Activated naive CD4-positive, alpha-beta T cell treated with anti-CD3 and anti-CD28 coated beads, Interleukin-2, amount 50 U/mL, for 72 hours (primary cell): Measurements from ENCODE around the gene CERS4. TPM values are rescaled to one million over a fixed set of nuclear protein-coding genes. Genes with fewer than 3 reads are reported as not detected.
"Not testable (repeated sequence)": the region's sequence is repeated elsewhere in the genome, so short reads cannot be mapped to it uniquely, and the experiment has no call there.

ENCODE experiments used
- ATAC-seq, 2 donors: fragments of 150-1000 bp; cut with Tn5 transposase; 2 replicates each; pipeline ENCODE4 v1.10.0; 2021; ENCODE audit warnings: mild to moderate bottlenecking in 2 of 2, moderate library complexity in 2 of 2
- DNase-seq, 2 donors: peaks; one replicate each; pipeline ENCODE4 v3.0.0; 2021 to 2022; ENCODE audit warnings: low spot score in 2 of 2
- H3K27ac Mint-ChIP-seq, 2 donors: one replicate each; pipeline ENCODE4 v1.8.0; 2022; ENCODE audit warnings: mild to moderate bottlenecking in 2 of 2, mixed read lengths in 2 of 2
- H3K36me3 Mint-ChIP-seq, 2 donors: one replicate each; pipeline ENCODE4 v1.8.0; 2022; ENCODE audit warnings: mixed read lengths in 2 of 2
- H3K9me3 Mint-ChIP-seq, 2 donors: one replicate each; pipeline ENCODE4 v1.8.0; 2022; ENCODE audit warnings: mixed read lengths in 2 of 2
- total RNA-seq, 2 donors: library from RNA; stranded (reverse); gene quantifications; one replicate each; pipeline ENCODE4 v1.2.3, GENCODE V29; 2022

CERS4 gene, protein sequence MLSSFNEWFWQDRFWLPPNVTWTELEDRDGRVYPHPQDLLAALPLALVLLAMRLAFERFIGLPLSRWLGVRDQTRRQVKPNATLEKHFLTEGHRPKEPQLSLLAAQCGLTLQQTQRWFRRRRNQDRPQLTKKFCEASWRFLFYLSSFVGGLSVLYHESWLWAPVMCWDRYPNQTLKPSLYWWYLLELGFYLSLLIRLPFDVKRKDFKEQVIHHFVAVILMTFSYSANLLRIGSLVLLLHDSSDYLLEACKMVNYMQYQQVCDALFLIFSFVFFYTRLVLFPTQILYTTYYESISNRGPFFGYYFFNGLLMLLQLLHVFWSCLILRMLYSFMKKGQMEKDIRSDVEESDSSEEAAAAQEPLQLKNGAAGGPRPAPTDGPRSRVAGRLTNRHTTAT
- 10 to 100 TPM; 18.4 to 22.4 TPM for total RNA-seq

GRCh38 chr19:8208922-8209461, at the start of gene CERS4:
Gene CERS4, plus strand, starts transcription at chr19:8209370. Its CDS starts 41,707 bp downstream, at chr19:8251077.
- ATAC-seq = peak; percentile 72 to 89
- Mint-ChIP-seq H3K27ac (peak within 1 kb of the TSS; percentile 95 to 96), H3K36me3 (peaks cover 8 to 10% of the 10 kb centered on the region in 2 donors), H3K9me3 (no peaks in the 10 kb centered on the region)
- peak in 1 of 2 donors; percentile 69 for DNase-seq

DNA sequence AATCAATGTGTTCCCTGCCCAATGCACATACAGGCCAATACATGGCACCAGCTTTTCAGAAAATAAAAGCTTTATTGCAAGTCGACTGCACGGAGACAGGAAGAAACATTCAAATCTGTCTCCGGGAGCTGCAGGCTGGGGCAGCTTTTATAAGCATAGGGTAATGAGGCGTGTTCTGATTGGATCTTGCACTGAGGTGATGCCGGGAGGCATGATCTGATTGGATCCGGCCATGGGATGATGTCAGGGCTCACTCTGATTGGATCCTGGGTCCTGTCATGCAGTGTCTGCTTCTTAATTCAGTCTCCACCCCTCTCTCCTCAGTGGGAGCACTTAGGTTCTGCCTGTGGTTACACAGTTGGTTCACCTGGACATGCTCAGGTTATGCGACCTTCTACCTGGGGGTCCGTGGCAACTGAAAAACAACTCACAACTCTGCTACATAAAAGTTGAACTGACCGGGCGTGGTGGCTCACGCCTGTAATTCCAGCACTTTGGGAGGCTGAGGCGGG, 48.0 kb upstream of the CERS4 start:
- H3K36me3 Mint-ChIP-seq = no peaks in the 10 kb centered on the region
- no peaks in the 10 kb centered on the region for H3K9me3 Mint-ChIP-seq
- peak; percentile 80 to 83 for ATAC-seq
- H3K27ac Mint-ChIP-seq = peak overlapping the region in 1 of 2 donors; percentile 57
- DNase-seq = no peak

DNA sequence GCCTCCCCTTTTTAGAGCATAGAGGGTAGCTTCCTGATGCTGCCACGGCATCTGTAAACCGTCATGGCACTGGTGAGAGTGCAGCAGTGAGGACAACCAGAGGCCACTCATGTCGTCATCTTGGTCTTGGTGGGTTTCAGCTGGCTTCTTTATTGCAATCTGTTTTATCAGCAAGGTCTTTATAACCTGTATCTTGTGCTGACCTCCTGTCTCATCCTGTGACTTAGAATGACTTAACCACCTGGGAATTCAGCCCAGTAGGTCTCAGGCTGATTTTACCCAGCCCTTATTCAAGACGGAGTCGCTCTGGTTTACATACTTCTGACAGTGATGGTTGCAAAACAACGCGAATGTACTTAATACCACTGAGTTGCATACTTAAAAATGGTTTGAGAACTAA, 45.4 kb upstream of the CERS4 start:
- DNase-seq (no peak), ATAC-seq (no peak)
- Mint-ChIP-seq H3K27ac (peak overlapping the region in 1 of 2 donors; percentile 30), H3K36me3 (no peaks in the 10 kb centered on the region), H3K9me3 (no peaks in the 10 kb centered on the region)

GRCh38 chr19:8167985-8168384, 41.2 kb upstream of the CERS4 start:
- H3K27ac Mint-ChIP-seq = no peak overlapping the region
- H3K36me3 Mint-ChIP-seq = no peaks in the 10 kb centered on the region
- ATAC-seq = no peak
- no peak for DNase-seq
- no peaks in the 10 kb centered on the region for H3K9me3 Mint-ChIP-seq

DNA sequence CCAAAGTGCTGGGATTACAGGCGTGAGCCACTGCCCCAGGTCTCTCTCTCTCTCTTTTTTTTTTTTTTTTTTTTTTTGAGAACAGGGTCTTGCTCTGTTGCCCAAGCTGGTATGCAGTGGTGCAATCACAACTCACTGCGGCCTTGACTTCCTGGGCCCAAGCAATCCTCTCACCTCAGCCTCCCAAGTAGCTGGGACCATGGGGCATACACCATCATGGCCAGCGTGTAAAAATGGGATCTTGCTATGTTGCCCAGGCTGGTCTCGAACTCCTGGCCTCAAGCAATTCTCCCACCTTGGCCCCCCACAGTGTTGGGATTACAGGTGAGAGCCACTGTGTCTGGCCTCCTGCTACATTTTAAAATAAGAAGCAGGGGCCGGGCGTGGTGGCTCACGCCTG, 40.6 kb upstream of the CERS4 start:
- no peak overlapping the region for H3K27ac Mint-ChIP-seq

DNA sequence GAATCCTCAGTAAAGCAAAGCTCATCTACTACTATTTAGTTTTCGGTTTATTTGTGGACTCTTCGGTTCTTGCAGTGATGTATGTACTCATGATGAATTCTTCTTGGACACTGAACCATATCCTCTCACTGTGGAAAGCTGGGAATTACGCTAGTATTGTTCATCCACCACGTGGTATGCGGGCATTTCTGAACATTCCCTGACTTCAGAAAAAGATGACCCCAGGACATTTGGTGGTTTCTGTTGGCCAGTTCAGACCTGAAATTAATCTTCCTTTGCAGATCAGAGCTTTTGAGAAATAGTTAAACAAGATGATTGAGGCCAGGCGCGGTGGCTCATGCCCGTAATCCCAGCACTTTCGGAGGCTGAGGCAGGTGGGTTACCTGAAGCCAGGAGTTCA, 34.5 kb upstream of the CERS4 start:
- Mint-ChIP-seq H3K9me3 (no peaks in the 10 kb centered on the region), H3K36me3 (no peaks in the 10 kb centered on the region), H3K27ac (no peak overlapping the region)
- ATAC-seq = no peak
- DNase-seq = no peak

More for the DNA sequence above, 40.6 kb upstream of the CERS4 start:
- Mint-ChIP-seq H3K9me3 (no peaks in the 10 kb centered on the region), H3K36me3 (no peaks in the 10 kb centered on the region)
- ATAC-seq (no peak), DNase-seq (no peak)

DNA sequence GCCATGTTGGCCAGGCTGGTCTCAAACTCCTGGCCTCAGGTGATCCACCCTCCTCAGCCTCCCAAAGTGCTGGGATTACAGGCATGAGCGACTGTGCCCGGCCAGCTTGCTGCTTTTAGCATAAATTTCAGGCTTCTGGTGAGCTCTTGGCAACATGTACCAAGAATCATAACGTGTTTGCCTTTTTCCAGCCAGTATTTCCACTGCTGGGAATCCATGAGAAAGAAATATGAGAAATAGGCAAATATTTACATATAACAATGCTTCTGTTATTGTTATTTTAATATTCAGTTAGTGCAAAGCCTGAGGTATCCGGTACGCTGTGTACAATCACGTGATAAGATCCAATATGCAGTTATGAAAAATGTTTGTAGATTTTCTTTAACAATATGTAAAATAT, 29.2 kb upstream of the CERS4 start:
- Mint-ChIP-seq H3K27ac (no peak overlapping the region), H3K36me3 (no peaks in the 10 kb centered on the region), H3K9me3 (no peaks in the 10 kb centered on the region)
- ATAC-seq = no peak
- no peak for DNase-seq

- DNase-seq (no peak), ATAC-seq (no peak)
- no peaks in the 10 kb centered on the region for H3K36me3 Mint-ChIP-seq
- no peak overlapping the region for H3K27ac Mint-ChIP-seq
- no peaks in the 10 kb centered on the region for H3K9me3 Mint-ChIP-seq
Observed at GRCh38 chr19:8184274-8184673, 24.9 kb upstream of the CERS4 start.

DNA sequence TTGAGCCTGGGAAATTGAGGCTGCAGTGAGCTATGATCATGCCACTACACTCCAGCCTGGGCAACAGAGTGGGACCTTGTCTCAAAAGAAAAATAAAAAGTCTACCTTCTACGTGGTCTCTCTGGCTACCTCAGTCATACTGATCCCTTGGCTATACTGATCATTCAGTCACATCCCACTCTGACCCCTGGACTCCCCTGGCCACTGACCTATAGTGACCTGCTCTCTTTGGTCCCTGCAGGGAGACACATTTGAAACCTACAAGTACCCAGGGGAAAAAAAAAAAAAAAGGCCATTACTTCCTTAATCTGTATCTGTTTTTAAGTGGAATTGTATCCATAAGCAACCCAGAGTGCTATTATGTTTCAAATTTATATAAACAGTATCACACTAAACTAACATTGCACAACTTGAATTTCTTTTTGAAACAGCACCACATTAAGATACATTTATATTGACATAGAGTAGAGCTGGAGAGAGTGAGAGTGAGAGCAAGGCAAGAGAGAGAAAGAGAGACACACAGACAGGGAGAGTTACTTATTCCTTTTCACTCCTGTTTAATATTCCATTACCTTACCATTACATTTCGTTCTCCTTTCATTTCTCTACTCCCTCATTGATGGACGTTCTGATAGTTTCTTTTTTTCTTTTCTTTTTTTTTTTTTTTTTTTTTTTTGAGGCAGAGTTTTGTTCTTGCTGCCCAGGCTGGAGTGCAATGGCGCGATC, 23.7 kb upstream of the CERS4 start:
- DNase-seq (no peak), ATAC-seq (no peak)
- Mint-ChIP-seq H3K27ac (no peak overlapping the region), H3K9me3 (no peaks in the 10 kb centered on the region), H3K36me3 (no peaks in the 10 kb centered on the region)

DNA sequence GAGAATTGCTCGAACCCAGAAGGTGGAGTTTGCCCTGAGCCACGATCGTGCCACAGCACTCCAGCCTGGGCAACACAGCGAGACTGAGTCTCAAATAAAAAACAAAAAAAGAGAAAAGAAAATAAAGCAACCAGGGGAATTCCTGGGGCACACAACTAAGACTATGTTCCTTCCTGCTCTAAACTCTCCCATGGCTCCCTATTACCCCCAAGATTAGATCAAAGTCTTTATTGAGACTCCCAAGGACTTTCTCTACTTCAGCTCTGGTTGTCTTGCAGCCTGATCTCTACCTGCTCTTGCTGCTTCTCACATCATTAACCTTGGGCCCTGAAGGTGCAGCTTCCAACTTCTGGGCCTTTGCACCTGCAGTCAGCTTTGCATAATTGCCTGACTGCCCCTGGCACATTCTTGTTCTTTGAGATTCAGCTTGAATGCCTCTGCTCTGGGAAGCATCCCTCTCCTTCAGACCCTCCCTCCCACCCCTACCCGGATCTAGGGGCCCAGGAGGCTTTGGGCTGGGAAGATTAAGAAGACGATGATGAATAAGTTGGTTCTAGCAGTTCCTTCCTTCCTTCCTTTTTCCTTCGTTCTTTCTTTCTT, 16.8 kb upstream of the CERS4 start:
- no peaks in the 10 kb centered on the region for H3K9me3 Mint-ChIP-seq
- no peaks in the 10 kb centered on the region for H3K36me3 Mint-ChIP-seq
- H3K27ac Mint-ChIP-seq = peak overlapping the region in 1 of 2 donors; percentile 86
- ATAC-seq (no peak), DNase-seq (no peak)

DNA sequence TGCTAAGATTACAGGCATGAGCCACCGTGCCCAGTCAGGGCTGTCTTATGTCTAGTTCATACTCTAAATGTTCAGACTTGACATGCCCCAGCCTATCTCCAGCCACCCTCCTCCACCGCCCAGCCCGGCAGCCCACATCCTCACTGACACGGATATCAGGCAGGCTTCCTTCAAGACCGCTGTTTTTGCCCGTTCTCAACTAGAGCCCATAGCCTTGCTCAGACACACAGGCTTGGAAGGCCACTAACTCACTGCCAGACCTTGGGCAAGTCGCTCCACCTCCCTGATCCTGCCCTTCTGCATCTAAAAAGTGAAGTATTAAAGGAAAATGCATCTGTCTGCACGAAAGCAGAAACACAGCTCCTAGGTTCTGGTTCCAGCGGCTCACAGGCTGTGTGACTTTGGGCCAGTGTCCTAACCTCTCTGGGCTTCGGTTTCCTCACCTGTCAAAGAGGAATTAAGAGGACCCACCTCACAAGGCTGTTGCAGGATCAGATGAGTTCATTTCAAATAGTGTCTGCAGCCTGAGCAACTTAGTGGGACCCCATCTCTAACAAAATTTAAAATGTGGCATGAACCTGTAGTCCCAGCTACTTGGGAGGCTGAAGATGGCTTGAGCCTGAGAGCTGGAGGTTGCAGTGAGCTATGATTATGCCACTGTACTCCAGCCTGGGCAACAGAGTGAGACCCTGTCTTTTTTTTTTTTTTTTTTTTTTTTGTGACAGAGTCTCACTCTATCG, 14.5 kb upstream of the CERS4 start:
- ATAC-seq (peak; percentile 51 to 60), DNase-seq (peak; percentile 29 to 59)
- Mint-ChIP-seq H3K9me3 (no peaks in the 10 kb centered on the region), H3K27ac (peak overlapping the region; percentile 62 to 86), H3K36me3 (no peaks in the 10 kb centered on the region)

DNA sequence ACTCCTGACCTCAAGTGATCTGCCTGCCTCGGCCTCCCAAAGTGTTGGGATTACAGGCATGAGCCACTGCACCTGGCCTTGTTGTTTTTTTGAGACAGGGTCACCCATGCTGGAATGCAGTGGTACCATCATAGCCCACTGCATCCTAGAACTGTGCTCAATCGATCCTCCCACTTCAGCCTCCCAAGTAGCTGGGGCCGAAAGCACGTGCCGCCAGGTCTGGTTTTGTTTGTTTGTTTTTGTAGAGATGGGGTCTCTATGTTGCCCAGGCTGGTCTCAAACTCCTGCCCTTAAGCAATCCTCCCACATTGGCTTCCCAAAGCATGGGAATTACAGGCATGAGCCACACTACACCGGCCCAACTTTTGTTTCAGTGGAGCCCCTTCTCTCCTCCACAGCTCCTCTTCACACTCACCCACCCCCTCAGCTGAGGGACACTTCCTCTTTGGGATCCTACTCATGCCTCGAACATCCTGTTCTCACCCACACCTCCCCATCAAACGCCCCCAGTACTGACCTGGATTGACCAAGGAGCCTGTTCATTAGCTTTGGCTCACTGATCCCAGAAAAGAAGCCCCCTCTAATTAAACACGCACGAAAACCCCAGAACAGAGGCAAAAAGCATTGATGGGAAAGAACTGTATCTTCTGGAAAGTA, 12.8 kb upstream of the CERS4 start:
- Mint-ChIP-seq H3K27ac (peak overlapping the region; percentile 20 to 86), H3K9me3 (no peaks in the 10 kb centered on the region), H3K36me3 (no peaks in the 10 kb centered on the region)
- ATAC-seq (no peak), DNase-seq (no peak)

- ATAC-seq, H3K36me3 Mint-ChIP-seq, DNase-seq, H3K9me3 Mint-ChIP-seq: not testable (repeated sequence)
- peak overlapping the region in 1 of 2 donors; percentile 31 for H3K27ac Mint-ChIP-seq
Observed at GRCh38 chr19:8203288-8204120, 5.7 kb upstream of the CERS4 start.

- Mint-ChIP-seq H3K36me3 (peaks cover 3 to 4% of the 10 kb centered on the region in 2 donors), H3K9me3 (no peaks in the 10 kb centered on the region), H3K27ac (peak overlapping the region in 1 of 2 donors; percentile 22)
- DNase-seq = no peak
- no peak for ATAC-seq
Observed at GRCh38 chr19:8204961-8205360, 4.2 kb upstream of the CERS4 start.
